Stimulated activated CD8-positive, alpha-beta memory T cell treated with anti-CD3 and anti-CD28 coated beads, Interleukin-12 subunit alpha, Interleukin-12 subunit beta, amount 100 ng/mL, for 24 hours (primary cell): ENCODE results near the gene PSG3.
"Not testable (repeated sequence)": the region's sequence is repeated elsewhere in the genome, so short reads cannot be mapped to it uniquely, and the experiment has no call there.

Source experiments
- DNase-seq: peaks from one replicate; pipeline ENCODE4 v3.0.0-alpha.2; 2020; ENCODE audit errors: extremely low read depth

The PSG3 gene

GRCh38 chr19:42740381-42740780 is at the start of gene PSG3:
Gene PSG3, minus strand, starts transcription at chr19:42740481. Its CDS starts 97 bp downstream, at chr19:42740384.
- not testable (repeated sequence) for DNase-seq

- not testable (repeated sequence) for DNase-seq
Measured at GRCh38 chr19:42788766-42789165, 48.5 kb upstream of the PSG3 start.

GRCh38 chr19:42787766-42788165 is 47.5 kb upstream of the PSG3 start:
- not testable (repeated sequence) for DNase-seq

- not testable (repeated sequence) for DNase-seq
Measured at GRCh38 chr19:42776750-42777612, 36.7 kb upstream of the PSG3 start.

- not testable (repeated sequence) for DNase-seq
Measured at GRCh38 chr19:42774510-42775158, 34.4 kb upstream of the PSG3 start.

GRCh38 chr19:42767319-42767718 is 27.0 kb upstream of the PSG3 start:
- DNase-seq = not testable (repeated sequence)

GRCh38 chr19:42766871-42767270 is 26.6 kb upstream of the PSG3 start:
- not testable (repeated sequence) for DNase-seq

- no peak for DNase-seq
Measured at GRCh38 chr19:42764836-42765235, 24.6 kb upstream of the PSG3 start.

GRCh38 chr19:42762789-42763188 is 22.5 kb upstream of the PSG3 start:
- no peak for DNase-seq

GRCh38 chr19:42761924-42762295 is 21.6 kb upstream of the PSG3 start:
- DNase-seq = not testable (repeated sequence)

- DNase-seq = not testable (repeated sequence)
Measured at GRCh38 chr19:42760954-42761923, 21.0 kb upstream of the PSG3 start.

GRCh38 chr19:42758667-42759066 is 18.4 kb upstream of the PSG3 start:
- not testable (repeated sequence) for DNase-seq

GRCh38 chr19:42752246-42752645 is 12.0 kb upstream of the PSG3 start:
- not testable (repeated sequence) for DNase-seq

- DNase-seq = not testable (repeated sequence)
Measured at GRCh38 chr19:42741726-42742607, 1.7 kb upstream of the PSG3 start.

- DNase-seq = not testable (repeated sequence)
Measured at GRCh38 chr19:42737581-42738011, 2.7 kb downstream of the PSG3 start.

GRCh38 chr19:42728341-42728740 is 11.9 kb downstream of the PSG3 start:
- DNase-seq = not testable (repeated sequence)

- not testable (repeated sequence) for DNase-seq
Measured at GRCh38 chr19:42714000-42714399, 26.3 kb downstream of the PSG3 start.

- not testable (repeated sequence) for DNase-seq
Measured at GRCh38 chr19:42712753-42713152, 27.5 kb downstream of the PSG3 start.

- DNase-seq = not testable (repeated sequence)
Measured at GRCh38 chr19:42710986-42711385, 29.3 kb downstream of the PSG3 start.

GRCh38 chr19:42697884-42698283 is 42.4 kb downstream of the PSG3 start:
- DNase-seq = no peak
